Dermis microvascular lymphatic vessel endothelial cell (primary cell): ENCODE results near the gene TGFB2. TPM values are rescaled to one million over a fixed set of nuclear protein-coding genes. Genes with fewer than 3 reads are reported as not detected.

Experiments used
- DNase-seq, 2 donors: peaks; one replicate each; pipeline versions ENCODE4 v3.0.0 to v3.0.0-alpha.2; 2010; ENCODE audit warnings: low read depth in 2 of 2
- total RNA-seq: library from RNA; depleted of rRNA; stranded (reverse); fragments of >200 nt; gene quantifications from 2 replicates; pipeline ENCODE4 v1.2.1, GENCODE V29; 2014

TGFB2 gene
- total RNA-seq, 1 donor from 2014 or later: 13.4 TPM

GRCh38 chr1:218459878-218460711, 115.0 kb downstream of the TGFB2 start:
- DNase-seq: peak; percentile 64 to 78

GRCh38 chr1:218461351-218461750, 116.2 kb downstream of the TGFB2 start:
- no peak for DNase-seq

GRCh38 chr1:218462116-218462515, 117.0 kb downstream of the TGFB2 start:
- no peak for DNase-seq

GRCh38 chr1:218462587-218462986, 117.5 kb downstream of the TGFB2 start:
- DNase-seq: peak in 1 of 2 donors; percentile 34

- peak; percentile 46 to 73 for DNase-seq
These were observed 118.3 kb downstream of the TGFB2 start for GRCh38 chr1:218463194-218464156.

GRCh38 chr1:218464871-218465270, 119.7 kb downstream of the TGFB2 start:
- no peak for DNase-seq

- no peak for DNase-seq
These were observed 121.3 kb downstream of the TGFB2 start for GRCh38 chr1:218466341-218467010.

GRCh38 chr1:218467101-218468072, 122.3 kb downstream of the TGFB2 start:
- no peak for DNase-seq

- DNase-seq: peak in 1 of 2 donors; percentile 38
These were observed 123.6 kb downstream of the TGFB2 start for GRCh38 chr1:218468711-218469110.

- no peak for DNase-seq
These were observed 127.7 kb downstream of the TGFB2 start for GRCh38 chr1:218472885-218473284.

GRCh38 chr1:218473522-218473921, 128.4 kb downstream of the TGFB2 start:
- DNase-seq: peak in 1 of 2 donors; percentile 83

- DNase-seq: no peak
These were observed 129.0 kb downstream of the TGFB2 start for GRCh38 chr1:218474128-218474527.

GRCh38 chr1:218475275-218475674, 130.1 kb downstream of the TGFB2 start:
- DNase-seq: peak in 1 of 2 donors; percentile 42

GRCh38 chr1:218475699-218476098, 130.6 kb downstream of the TGFB2 start:
- no peak for DNase-seq

GRCh38 chr1:218476385-218476784, 131.2 kb downstream of the TGFB2 start:
- DNase-seq: peak in 1 of 2 donors; percentile 77

- DNase-seq: no peak
These were observed 133.2 kb downstream of the TGFB2 start for GRCh38 chr1:218478336-218478735.

GRCh38 chr1:218479436-218480115, 134.4 kb downstream of the TGFB2 start:
- DNase-seq: peak; percentile 35 to 72

- DNase-seq: peak in 1 of 2 donors; percentile 85
These were observed 135.0 kb downstream of the TGFB2 start for GRCh38 chr1:218480137-218480536.

- peak in 1 of 2 donors; percentile 75 for DNase-seq
These were observed 135.5 kb downstream of the TGFB2 start for GRCh38 chr1:218480588-218481099.
